ENCODE results near the gene ATP8B1. TPM values are rescaled to one million over a fixed set of nuclear protein-coding genes. Genes with fewer than 3 reads are reported as not detected.
A peak's percentile ranks its signal among the peaks of the same experiment; 100 is the strongest.

Gene ATP8B1
- polyA plus RNA-seq, 1 experiment = 77.6 TPM

DNA sequence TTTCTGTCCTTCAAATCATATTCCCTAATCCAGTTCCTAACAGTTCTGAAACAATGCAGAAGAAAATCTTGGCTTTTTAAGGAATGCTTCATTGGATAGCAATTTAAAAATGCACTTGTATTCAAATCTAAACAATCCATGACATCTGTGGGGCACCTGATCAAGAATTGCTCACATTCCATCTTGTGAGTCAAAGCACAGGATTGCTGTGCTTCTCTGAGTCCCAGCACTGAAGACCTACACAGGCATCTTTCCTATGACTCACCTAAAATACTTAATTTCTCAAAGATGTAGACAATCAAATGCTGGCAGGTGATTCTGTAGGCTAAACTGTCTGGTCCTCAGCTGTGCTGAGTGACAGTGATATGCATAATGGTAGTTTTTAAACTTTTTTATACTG, 10.1 kb upstream of the ATP8B1 start:
- POLR2A ChIA-PET = no interaction called here
- Histone ChIP-seq H3K27ac (ENCODE audit: low read depth, low read length) (peak overlapping the region; percentile 53), H3K27me3 (ENCODE audit: control insufficient read depth, insufficient read depth, low read length) (no peaks in the 10 kb centered on the region), H3K9me3 (ENCODE audit: control insufficient read depth, insufficient read depth, low read length) (peaks cover 6% of the 10 kb centered on the region), H3K4me3 (ENCODE audit: low read depth, low read length) (no peak overlapping the region)
- CTCF ChIA-PET = no interaction called here
- TF ChIP-seq, protein P1, sequence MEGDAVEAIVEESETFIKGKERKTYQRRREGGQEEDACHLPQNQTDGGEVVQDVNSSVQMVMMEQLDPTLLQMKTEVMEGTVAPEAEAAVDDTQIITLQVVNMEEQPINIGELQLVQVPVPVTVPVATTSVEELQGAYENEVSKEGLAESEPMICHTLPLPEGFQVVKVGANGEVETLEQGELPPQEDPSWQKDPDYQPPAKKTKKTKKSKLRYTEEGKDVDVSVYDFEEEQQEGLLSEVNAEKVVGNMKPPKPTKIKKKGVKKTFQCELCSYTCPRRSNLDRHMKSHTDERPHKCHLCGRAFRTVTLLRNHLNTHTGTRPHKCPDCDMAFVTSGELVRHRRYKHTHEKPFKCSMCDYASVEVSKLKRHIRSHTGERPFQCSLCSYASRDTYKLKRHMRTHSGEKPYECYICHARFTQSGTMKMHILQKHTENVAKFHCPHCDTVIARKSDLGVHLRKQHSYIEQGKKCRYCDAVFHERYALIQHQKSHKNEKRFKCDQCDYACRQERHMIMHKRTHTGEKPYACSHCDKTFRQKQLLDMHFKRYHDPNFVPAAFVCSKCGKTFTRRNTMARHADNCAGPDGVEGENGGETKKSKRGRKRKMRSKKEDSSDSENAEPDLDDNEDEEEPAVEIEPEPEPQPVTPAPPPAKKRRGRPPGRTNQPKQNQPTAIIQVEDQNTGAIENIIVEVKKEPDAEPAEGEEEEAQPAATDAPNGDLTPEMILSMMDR (IDR thresholded peaks at IDR 0.05; ENCODE audit: low read depth, low read length) = no peak
- DNase-seq (ENCODE audit: low read depth, low spot score) = peak; percentile 96

DNA sequence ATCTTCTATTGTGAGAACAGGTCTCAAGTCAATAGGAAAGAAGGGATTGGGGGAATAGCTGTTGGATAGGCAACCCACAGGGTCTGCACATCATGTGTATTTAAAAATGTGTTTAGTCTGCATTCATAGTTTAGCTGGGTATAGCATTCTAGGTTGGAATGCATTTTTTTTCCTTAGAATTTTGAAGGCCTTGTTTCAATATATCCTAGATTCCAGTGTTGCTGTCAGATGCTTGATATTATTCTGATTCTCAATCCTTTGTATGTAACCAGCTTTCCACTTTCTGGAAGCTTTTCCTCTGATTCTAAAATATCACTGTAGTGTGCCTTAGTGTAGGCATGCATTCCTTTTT, 9.0 kb upstream of the ATP8B1 start:
- H3K27me3 ChIP-seq (ENCODE audit: control insufficient read depth, insufficient read depth, low read length) = no peaks in the 10 kb centered on the region
- no peak for DNase-seq (ENCODE audit: low read depth, low spot score)
- no peak overlapping the region for H3K4me3 ChIP-seq (ENCODE audit: low read depth, low read length)
- TF ChIP-seq, protein P1 (IDR thresholded peaks at IDR 0.05; ENCODE audit: low read depth, low read length) = no peak
- peaks cover 6% of the 10 kb centered on the region for H3K9me3 ChIP-seq (ENCODE audit: control insufficient read depth, insufficient read depth, low read length)
- CTCF ChIA-PET = interaction anchor here (0.6 kb wide), 1 partner anchor 310 kb away, joined by 3 read pairs; no protein-coding TSS in a partner anchor
- POLR2A ChIA-PET = interaction anchor here (0.7 kb wide), 1 partner anchor 75 kb away, joined by 4 read pairs; no protein-coding TSS in a partner anchor
- H3K27ac ChIP-seq (ENCODE audit: low read depth, low read length) = no peak overlapping the region

DNA sequence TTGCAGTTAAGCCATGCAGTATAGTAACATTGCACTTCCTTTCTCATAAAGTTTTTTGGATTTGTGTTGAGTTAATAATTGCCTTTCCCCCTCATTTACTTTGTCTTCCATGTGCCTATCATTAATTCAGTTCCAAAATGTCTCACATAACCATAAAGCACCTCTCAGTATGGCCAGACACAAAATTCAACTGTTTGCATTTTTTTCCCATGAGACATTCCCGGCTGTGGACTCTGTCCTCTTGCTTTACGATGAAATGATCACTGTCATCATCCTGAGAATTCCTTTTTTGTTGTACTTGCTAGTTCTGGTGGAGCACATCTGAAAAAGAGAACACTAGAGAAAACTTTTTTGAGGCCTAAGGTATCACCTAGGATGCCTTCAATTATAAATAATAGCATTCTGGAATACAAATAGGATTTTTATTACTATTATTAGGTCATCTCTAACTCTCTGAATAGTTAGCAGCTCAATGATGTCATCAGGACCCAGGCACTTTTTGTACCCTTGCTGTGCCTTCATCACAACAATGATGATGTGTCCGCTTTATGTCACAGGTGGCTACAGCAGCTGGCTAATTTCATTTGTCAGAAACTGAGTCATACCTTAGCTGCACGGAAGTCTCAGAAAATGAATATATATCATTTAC, 8.5 kb upstream of the ATP8B1 start:
- Histone ChIP-seq H3K4me3 (ENCODE audit: low read depth, low read length) (no peak overlapping the region), H3K27me3 (ENCODE audit: control insufficient read depth, insufficient read depth, low read length) (no peaks in the 10 kb centered on the region), H3K9me3 (ENCODE audit: control insufficient read depth, insufficient read depth, low read length) (peaks cover 6% of the 10 kb centered on the region), H3K27ac (ENCODE audit: low read depth, low read length) (no peak overlapping the region)
- DNase-seq (ENCODE audit: low read depth, low spot score) = no peak
- TF ChIP-seq, protein P1 (IDR thresholded peaks at IDR 0.05; ENCODE audit: low read depth, low read length) = no peak
- CTCF ChIA-PET = interaction anchor here (0.6 kb wide), 1 partner anchor 310 kb away, joined by 3 read pairs; no protein-coding TSS in a partner anchor
- POLR2A ChIA-PET = no interaction called here

DNA sequence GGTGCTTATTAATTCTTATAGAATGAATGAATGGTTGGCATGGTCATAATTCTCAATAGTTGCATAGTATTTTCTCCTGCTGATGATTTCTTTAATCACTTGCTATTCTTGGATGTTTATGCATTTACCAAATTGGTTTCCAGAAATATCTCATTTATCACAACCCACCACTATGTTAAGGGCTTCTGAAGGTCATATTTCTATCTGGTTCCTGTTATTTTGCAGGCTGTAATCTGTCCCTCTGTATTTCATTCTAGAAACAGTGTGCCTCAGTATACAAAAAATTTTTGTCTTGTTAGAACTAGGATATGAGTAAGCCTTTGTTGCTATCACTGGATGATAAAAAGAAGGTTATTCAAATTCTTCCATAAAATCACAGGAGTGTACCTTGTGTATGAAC, 6.1 kb upstream of the ATP8B1 start:
- TF ChIP-seq, protein P1 (IDR thresholded peaks at IDR 0.05; ENCODE audit: low read depth, low read length) = no peak
- no peak for DNase-seq (ENCODE audit: low read depth, low spot score)
- Histone ChIP-seq H3K4me3 (ENCODE audit: low read depth, low read length) (no peak overlapping the region), H3K27ac (ENCODE audit: low read depth, low read length) (no peak overlapping the region), H3K27me3 (ENCODE audit: control insufficient read depth, insufficient read depth, low read length) (no peaks in the 10 kb centered on the region), H3K9me3 (ENCODE audit: control insufficient read depth, insufficient read depth, low read length) (peaks cover 6% of the 10 kb centered on the region)
- CTCF ChIA-PET = no interaction called here
- POLR2A ChIA-PET = no interaction called here

DNA sequence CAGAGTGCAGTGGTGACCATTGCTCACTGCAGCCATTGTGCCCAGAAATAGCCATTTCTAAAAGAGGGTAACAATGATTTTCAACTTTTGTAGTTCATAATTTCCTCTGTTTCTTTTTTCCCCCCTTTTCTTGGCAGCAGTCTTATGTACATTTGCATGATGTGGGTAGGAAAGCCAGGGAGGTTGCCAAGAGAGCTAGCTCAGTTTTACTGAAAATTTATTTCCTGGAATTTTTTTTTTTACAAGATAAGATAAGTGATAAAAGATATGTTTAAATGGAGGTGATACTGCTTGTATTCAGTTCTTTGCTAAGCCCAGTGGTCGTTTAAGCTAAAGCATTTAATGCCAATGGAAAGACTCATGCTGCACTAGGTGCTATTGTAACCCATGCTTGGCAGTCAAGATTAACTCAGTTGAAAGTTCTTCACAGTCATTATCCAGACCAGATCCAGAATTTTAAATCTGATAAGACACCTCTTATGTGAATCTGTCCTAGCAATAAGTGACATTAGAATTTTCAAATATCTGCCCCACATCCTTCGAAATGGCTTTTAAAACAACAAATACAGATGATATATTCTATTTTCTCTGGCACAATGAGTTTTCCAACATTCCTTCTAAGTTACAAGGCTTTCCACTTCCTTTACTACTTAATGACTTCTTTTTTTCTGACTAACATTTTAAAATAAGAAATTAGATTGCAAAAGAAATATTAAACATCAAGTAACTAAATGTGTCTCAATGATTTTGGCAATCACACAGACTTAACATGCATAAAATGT, 4.4 kb upstream of the ATP8B1 start:
- no peaks in the 10 kb centered on the region for H3K27me3 ChIP-seq (ENCODE audit: control insufficient read depth, insufficient read depth, low read length)
- DNase-seq (ENCODE audit: low read depth, low spot score) = no peak
- H3K9me3 ChIP-seq (ENCODE audit: control insufficient read depth, insufficient read depth, low read length) = peaks cover 4% of the 10 kb centered on the region
- H3K27ac ChIP-seq (ENCODE audit: low read depth, low read length) = peak overlapping the region; percentile 89
- POLR2A ChIA-PET = interaction anchor here (0.7 to 1.2 kb wide), 5 partner anchors 12 to 112 kb away, joined by 3 to 7 read pairs (median 4); no protein-coding TSS in a partner anchor
- CTCF ChIA-PET = no interaction called here
- H3K4me3 ChIP-seq (ENCODE audit: low read depth, low read length) = no peak overlapping the region; the same call in 1 of the 2 replicates
- TF ChIP-seq, protein P1 (IDR thresholded peaks at IDR 0.05; ENCODE audit: low read depth, low read length) = no peak

All from AG04450 (cell line).